Mucosa of descending colon (tissue), 3 donors: Measurements from ENCODE around the gene RPL22L1. TPM values are rescaled to one million over a fixed set of nuclear protein-coding genes. Genes with fewer than 3 reads are reported as not detected.

ENCODE experiments used
- ATAC-seq: fragments of 200-7000 bp; cut with Tn5 transposase; one replicate; pipeline ENCODE4 v1.9.1; 2020; ENCODE audit warnings: mild to moderate bottlenecking, moderate library complexity
- DNase-seq, 3 donors: peaks; one replicate each; pipeline ENCODE4 v3.0.0-alpha.2; 2020
- H3K36me3 ChIP-seq: fragments of 200-600 bp; one replicate; pipeline ENCODE4 v1.8.0; 2021; ENCODE audit warnings: low read depth, mild to moderate bottlenecking
- H3K4me1 ChIP-seq: fragments of 200-600 bp; one replicate; pipeline ENCODE4 v1.8.0; 2021; ENCODE audit warnings: low read depth, mild to moderate bottlenecking
- H3K4me3 ChIP-seq: fragments of 200-600 bp; one replicate; pipeline ENCODE4 v1.8.0; 2021; ENCODE audit warnings: mild to moderate bottlenecking
- H3K9me3 ChIP-seq: fragments of 200-600 bp; one replicate; pipeline ENCODE4 v1.8.0; 2021; ENCODE audit warnings: mild to moderate bottlenecking
- intact Hi-C, 2 donors: fragments of 100-400 bp; cut with DNase I in 1 of 2; cut with micrococcal nuclease in 1 of 2; formaldehyde crosslinking; loops; one replicate each; pipeline versions ENCODE4 v1.11.0 to v1.11.1; 2022; cut with DNase I, micrococcal nuclease
- total RNA-seq, 3 donors: library from RNA; stranded (reverse); fragmentation: NEBNext Ultra II Directional in 2 of 3; extraction: Animal tissue kit (Norgen Biotek cat#: 25700) in 2 of 3; gene quantifications; one replicate each; pipeline versions ENCODE4 v1.2.1 to v1.2.4, GENCODE V29; 2021 to 2023
- TF ChIP-seq, protein P1 (sequence below): fragments of 200-600 bp; IDR thresholded peaks from one replicate; pipeline ENCODE4 v1.8.0; 2022; ENCODE audit warnings: antibody characterized with exemption, mild to moderate bottlenecking
- donor health status: DM: no; HTN: no; CAD: no; lungs with moderate emphysema.
- donor health status: DM: no; HTN: no; CAD: no.
- donor health status: DM: no; HTN: yes; CAD: no.

RPL22L1 gene
- total RNA-seq, 3 donors from 2014 or later: 20.9 to 31.4 (median 24.3) TPM

DNA sequence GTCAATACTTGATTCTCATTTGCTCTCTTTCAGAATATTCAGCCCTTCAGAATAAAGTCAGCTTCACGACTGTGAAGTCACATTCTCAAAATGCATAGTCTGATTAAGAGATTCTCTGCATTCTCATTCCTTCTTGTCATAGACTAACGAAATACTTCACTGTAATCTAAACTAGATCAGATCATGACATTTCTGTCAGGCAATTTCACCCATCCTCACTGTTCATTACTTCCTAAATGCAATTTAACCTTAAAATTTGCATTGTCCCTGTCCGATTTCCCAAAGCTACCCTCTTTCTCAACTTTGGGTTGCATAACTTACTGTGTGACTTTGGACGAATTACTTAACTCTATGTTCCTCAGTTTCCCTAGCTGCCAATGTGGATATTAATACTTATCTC, 6.2 kb downstream of the RPL22L1 start:
- ATAC-seq: no peak
- DNase-seq: no peak
- peaks cover 13% of the 10 kb centered on the region for H3K36me3 ChIP-seq
- peaks cover 14% of the 10 kb centered on the region for H3K4me1 ChIP-seq
- H3K9me3 ChIP-seq: no peaks in the 10 kb centered on the region
- intact Hi-C loops: no loop called here
- TF ChIP-seq, protein P1, sequence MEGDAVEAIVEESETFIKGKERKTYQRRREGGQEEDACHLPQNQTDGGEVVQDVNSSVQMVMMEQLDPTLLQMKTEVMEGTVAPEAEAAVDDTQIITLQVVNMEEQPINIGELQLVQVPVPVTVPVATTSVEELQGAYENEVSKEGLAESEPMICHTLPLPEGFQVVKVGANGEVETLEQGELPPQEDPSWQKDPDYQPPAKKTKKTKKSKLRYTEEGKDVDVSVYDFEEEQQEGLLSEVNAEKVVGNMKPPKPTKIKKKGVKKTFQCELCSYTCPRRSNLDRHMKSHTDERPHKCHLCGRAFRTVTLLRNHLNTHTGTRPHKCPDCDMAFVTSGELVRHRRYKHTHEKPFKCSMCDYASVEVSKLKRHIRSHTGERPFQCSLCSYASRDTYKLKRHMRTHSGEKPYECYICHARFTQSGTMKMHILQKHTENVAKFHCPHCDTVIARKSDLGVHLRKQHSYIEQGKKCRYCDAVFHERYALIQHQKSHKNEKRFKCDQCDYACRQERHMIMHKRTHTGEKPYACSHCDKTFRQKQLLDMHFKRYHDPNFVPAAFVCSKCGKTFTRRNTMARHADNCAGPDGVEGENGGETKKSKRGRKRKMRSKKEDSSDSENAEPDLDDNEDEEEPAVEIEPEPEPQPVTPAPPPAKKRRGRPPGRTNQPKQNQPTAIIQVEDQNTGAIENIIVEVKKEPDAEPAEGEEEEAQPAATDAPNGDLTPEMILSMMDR: no peak
- H3K4me3 ChIP-seq: no peak overlapping the region

DNA sequence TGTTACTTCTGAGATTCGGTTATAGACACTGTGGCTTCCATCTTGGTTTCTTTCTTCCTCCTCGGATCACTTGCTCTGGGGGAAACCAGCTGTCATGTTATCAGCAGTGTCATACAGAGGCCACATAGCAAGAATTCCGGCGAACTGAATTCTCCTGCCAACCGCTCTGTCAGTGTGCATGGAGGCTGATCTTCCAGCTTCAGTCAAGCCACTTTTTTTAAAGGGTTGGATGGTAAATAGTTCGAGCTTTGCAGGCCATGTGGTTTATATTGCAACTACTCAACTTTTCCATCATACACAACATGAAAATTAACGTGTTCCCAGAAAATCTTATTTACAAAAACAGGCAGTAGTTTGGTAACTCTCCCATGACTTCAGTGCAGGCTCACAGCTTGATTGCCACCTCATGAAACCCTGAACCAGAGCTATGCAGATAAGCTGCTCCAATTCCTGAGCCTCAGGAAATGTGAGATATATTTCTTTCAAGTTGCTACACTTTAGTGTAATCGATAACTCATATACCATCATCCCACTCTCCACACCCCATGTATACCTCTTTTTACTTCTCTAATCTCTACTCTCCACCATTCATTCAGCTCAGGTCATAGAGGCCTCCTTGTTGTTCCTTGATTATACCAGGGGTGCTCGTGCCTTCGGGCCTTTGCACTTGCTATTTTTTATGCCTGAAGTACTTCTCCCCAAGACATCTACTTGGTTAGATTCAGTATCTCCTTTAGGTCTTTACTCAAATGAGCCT, 7.2 kb downstream of the RPL22L1 start:
- H3K4me3 ChIP-seq: no peak overlapping the region
- peaks cover 13% of the 10 kb centered on the region for H3K36me3 ChIP-seq
- intact Hi-C loops: no loop called here
- no peak for DNase-seq
- H3K9me3 ChIP-seq: no peaks in the 10 kb centered on the region
- TF ChIP-seq, protein P1: no peak
- no peak for ATAC-seq
- peaks cover 5% of the 10 kb centered on the region for H3K4me1 ChIP-seq

DNA sequence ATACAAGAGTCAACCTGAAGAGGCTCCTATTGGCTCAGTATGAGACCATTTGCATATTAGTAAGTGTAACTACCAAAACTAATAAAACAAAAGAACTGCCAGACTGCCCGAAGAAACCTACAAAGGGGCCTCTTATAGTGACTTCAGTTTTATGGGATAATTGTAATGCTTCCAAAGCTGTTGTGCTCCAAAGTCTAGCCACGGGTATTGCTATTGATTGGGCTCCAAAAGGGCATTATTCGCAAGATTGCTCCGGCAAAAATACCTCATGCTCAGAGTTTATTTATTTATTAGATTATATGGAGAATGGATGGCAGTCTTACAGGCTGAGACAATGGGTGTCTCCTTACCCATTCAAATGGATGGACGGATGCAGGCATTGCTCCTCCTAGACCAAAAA, 11.4 kb downstream of the RPL22L1 start:
- DNase-seq: no peak

DNA sequence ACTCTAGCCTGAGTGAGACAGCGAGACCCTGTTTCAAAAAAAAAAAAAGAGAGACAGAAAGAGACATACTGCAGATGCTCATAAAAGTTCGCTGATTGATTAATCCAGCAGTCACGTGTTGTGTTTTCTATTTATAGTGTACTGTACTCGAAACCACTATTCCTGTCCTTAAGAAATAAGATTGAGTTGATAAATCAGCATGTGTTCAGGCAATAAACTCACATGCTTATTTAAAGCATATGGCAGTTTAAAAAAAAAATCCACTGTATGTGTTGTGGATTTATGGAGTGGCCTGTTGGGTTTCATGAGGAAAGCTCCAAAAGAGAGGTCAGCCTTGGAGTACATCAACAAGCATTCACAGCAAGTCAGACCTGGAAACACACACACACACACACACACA, 17.7 kb downstream of the RPL22L1 start:
- DNase-seq: no peak
- intact Hi-C loops: no loop called here
- TF ChIP-seq, protein P1: no peak
- no peaks in the 10 kb centered on the region for H3K4me1 ChIP-seq
- no peaks in the 10 kb centered on the region for H3K9me3 ChIP-seq
- H3K36me3 ChIP-seq: no peaks in the 10 kb centered on the region
- no peak for ATAC-seq
- no peak overlapping the region for H3K4me3 ChIP-seq

More for the DNA sequence above, 11.4 kb downstream of the RPL22L1 start:
- H3K9me3 ChIP-seq: no peaks in the 10 kb centered on the region
- no peaks in the 10 kb centered on the region for H3K4me1 ChIP-seq
- no peak for ATAC-seq
- H3K4me3 ChIP-seq: no peak overlapping the region
- intact Hi-C loops: no loop called here
- no peaks in the 10 kb centered on the region for H3K36me3 ChIP-seq
- TF ChIP-seq, protein P1: no peak

DNA sequence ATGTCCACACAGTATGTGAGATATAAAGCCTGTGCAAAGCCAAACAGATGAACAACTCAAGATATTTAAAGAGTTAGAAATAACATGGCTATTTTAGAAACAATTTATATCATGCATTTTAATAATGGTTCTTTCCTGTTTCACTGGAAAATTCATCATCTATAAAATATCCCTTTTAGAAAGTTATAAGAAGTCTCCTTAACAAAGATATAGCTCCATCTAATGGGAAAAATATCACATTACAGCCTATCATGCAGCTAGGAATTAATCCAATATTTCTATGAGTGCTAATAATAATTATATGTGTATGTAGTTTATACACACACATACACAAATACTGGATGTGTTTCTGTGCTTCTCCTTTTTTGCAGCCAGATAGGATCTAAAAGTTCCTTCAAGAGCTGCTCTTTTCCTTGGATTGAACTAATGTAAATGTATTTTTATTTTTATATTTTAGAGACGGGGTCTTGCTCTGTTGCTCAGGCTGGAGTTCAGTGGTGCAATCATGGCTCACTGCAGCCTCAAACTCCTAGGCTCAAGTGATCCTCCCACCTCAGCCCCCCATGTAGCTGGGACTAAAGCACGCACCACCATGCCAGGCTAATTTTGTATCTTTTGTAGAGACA, 21.6 kb downstream of the RPL22L1 start:
- no peaks in the 10 kb centered on the region for H3K4me1 ChIP-seq
- DNase-seq (no peak), ATAC-seq (no peak)
- H3K9me3 ChIP-seq: no peaks in the 10 kb centered on the region
- H3K4me3 ChIP-seq: no peak overlapping the region
- TF ChIP-seq, protein P1: no peak
- intact Hi-C loops: no loop called here
- H3K36me3 ChIP-seq: no peaks in the 10 kb centered on the region
